Activated CD4-positive, alpha-beta T cell treated with anti-CD3 and anti-CD28 coated beads, Interleukin-2, amount 50 U/mL, for 1 hour (primary cell): ENCODE results near the gene MEI1.

Experiments
- DNase-seq: peaks from one replicate; pipeline ENCODE4 v3.0.0-alpha.2; 2020

The MEI1 gene

GRCh38 chr22:41793871-41794270 is 94.6 kb downstream of the MEI1 start:
- DNase-seq = no peak

DNA sequence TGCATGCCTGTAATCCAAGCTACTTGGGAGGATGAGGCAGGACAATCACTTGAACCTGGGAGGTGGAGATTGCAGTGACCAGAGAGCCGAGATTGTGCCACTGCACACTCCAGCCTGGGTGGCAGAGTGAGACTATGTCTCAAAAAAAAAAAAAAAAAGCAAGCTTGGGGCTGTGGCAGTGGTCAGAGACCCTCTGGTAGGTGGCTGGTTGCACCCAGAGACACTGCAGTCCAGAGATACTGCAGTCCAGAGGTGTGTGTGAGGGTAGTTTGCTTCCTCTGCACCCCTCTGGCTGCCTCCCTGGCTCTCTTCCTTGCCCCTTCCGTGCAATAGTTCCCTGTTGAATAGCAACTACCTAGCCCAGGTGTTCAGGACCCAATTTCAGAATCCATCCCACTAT is 99.4 kb downstream of the MEI1 start:
- no peak for DNase-seq

DNA sequence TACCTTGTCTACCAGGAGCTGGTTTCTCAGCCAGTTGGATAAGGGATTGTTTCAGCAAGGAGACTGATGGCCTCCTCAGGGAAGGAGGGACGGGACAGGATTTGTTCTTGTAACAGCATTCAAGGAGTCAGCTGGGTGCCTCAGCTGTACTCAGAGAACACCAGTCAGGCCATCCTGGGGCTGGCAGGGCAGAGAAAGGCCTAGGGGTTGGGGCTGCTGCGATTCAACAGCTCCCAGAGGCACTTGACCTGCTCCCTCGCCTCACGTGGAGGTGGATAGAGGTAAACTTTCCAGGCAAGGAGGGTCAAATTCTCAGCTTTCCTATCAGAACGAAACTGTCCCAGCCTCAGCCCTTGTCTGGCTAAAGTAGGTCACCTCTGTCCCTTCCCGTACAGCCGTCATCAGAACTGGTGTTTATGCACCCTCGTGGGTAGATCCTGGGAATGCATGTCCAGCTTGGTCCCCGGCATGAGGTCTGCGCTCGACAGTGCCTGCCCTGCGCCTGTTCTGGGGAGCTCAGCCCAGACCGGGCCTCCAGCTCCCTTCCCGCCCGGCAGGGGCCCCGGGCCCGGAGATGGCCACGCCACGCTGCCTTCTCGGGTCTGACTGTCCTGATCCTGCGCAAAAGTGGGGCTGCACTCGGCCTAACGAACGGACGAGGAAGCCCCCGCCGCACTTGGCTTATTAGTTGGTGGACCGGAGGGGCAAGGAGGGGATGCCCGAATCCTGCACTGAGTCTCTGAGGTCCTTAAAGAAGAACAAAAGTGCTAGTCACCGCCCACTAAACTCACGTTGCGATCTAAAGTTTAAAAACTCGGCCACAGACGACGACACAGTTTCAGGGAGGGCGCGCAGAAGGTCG is 100.4 kb downstream of the MEI1 start:
- no peak for DNase-seq

DNA sequence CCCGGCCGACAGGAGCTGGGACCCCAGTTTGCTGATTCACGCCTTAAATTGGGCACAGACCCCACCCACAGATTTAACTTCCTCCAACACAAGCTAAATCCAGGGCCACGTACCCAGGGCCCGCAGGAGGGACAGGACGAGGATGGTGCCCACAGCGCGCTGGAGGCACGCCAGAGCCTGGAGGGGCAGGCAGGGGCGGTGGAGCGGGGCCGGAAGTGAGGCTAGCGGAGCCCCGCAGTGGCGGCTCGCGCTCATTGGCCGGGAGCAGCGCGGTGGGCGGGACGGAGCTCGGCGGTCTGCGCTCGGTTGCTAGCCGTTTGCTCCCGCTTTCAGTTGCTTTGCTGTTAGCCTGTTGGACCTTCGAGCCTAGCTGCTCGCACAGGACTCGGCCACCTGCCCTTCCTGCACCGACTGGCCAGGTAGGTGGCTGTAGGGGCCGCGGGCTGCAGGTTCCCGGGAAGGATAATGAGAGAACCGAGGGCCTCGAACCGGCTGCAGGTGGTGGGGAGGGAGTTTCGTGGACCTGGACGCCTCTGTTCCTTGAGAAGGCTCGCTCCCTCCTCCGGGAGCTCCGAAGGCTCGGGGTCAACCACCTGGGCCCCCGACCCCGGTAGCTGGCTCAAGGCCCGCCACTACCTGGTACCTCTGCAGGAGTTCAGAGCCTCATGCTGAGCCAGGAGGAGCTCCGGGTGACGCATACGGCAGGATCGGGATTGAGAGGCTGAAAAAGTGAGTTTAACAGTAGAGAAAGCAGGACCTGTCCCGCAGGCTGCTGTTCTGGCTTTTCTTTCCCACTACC is 101.2 kb downstream of the MEI1 start, which contains the start of gene CCDC134:
Gene CCDC134, plus strand, starts transcription at position 332 of the 799 bp plus-strand sequence. CDS start 8,212 bp downstream, outside the sequence.
- DNase-seq = peak; percentile 88

- no peak for DNase-seq
These were observed 102.0 kb downstream of the MEI1 start for GRCh38 chr22:41801147-41801819.

DNA sequence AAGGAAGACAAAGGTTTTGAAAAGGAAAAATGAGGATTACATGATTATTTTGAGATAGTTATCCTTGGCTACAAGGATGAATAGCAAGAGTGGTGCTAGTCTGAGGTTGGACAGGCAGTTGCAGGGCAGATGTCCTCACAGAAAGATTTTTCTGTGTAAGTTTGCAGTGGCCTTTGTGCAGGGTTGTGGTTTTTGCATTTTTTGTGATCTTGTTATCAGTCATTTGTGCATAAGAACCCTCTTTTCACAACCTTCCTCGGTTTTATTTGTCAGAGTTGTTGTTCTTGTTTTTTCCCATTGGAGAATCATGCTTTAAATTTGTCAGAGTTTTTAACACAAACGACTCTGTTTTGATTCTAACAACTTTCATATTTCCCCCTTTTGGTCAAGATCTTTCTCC is 102.6 kb downstream of the MEI1 start:
- no peak for DNase-seq

DNA sequence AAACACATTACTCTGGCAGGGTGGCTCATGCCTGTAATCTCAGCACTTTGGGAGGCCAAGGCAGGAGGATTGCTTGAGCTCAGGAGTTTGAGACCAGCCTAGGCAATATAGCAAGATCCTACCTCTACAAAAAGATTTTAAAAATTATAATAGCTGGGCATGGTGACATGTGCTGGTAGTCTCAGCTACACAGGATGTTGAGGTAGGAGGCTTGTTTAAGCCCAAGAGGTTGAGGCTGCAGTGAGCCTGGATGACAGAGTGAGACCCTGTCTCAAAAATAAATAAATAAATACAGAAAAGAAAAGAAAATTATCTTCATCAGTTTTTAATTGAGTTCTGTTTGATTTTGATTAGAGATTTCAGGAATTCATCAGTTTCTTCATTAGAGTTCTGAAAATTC is 106.3 kb downstream of the MEI1 start:
- no peak for DNase-seq

GRCh38 chr22:41808400-41808799 is 109.1 kb downstream of the MEI1 start:
- DNase-seq = no peak

- no peak for DNase-seq
These were observed 110.7 kb downstream of the MEI1 start for GRCh38 chr22:41810022-41810421.

DNA sequence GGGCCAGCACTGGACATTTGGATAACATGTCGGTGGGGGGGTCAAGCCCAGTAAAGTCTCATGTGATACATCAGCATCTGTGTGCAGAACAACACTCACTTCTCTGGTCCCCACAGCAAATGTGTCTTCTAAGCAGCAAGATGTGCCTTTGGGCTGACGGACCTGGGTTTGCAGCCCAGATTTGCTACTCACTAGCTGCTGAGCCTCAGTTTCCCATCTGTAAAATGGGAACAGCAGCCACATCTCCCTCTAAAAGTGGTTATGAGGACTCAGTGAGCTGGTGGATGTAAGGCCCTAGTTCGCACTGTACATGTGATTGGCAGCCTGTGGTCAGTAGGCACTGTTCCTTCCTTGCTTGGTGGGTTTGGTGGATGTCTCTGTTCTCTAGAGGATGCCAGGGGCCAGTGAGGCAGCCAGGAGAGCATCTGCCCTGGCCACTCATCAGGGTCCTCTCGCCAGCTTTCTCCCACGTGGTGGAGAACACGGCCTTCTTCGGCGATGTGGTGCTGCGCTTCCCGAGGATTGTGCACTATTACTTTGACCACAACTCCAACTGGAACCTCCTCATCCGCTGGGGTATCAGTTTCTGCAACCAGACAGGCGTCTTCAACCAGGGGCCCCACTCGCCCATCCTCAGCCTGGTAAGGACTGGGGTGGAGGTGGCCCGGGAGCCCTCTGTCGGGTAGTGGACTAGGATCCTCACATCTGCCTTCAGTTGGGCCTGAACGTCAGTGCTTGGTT is 113.7 kb downstream of the MEI1 start:
- DNase-seq = no peak

- DNase-seq = no peak
These were observed 114.6 kb downstream of the MEI1 start for GRCh38 chr22:41813726-41814410.

- no peak for DNase-seq
These were observed 116.4 kb downstream of the MEI1 start for GRCh38 chr22:41815716-41816115.

- DNase-seq = no peak
These were observed 116.9 kb downstream of the MEI1 start for GRCh38 chr22:41816241-41816640.

GRCh38 chr22:41816871-41817270 is 117.6 kb downstream of the MEI1 start:
- no peak for DNase-seq

GRCh38 chr22:41818011-41818410 is 118.7 kb downstream of the MEI1 start:
- DNase-seq = no peak

DNA sequence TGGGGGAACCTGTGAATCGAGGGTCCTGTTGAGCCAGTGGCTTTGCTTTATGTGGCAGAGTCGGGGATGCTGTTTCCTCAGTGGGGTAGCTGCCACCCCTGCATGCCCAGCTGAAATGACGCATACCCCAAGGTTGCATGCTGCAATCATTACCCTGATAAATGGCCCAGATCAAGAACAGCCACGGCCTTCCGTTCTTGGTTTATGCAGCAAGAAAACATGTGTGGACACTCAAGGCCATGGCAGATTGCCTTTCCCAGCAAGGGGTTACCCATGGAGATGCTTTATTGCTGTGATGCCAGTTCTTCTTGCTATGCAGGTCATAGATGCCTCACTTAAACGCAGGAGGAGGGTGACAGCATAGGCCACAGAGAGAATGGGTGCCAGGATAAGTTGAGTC is 119.3 kb downstream of the MEI1 start:
- no peak for DNase-seq

DNA sequence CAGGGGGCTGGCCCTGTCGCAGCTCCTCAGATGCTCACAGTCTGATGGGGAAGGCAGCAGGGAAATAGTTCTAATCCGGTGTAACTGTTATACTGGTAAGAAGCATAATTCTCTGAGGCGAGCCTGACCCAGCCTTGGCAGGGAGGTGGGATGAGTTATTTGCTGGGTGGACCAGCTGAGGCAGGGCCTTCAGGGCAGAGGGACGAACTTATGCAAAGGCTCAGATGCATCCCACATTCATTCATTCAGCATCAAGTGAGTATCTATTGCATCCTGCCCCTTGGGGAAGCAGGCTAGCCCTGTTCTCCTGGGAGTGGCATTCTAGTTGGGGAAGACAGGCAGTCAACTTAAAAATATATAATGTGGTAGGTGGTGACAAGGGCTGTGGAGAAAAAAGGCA is 120.0 kb downstream of the MEI1 start:
- no peak for DNase-seq

DNA sequence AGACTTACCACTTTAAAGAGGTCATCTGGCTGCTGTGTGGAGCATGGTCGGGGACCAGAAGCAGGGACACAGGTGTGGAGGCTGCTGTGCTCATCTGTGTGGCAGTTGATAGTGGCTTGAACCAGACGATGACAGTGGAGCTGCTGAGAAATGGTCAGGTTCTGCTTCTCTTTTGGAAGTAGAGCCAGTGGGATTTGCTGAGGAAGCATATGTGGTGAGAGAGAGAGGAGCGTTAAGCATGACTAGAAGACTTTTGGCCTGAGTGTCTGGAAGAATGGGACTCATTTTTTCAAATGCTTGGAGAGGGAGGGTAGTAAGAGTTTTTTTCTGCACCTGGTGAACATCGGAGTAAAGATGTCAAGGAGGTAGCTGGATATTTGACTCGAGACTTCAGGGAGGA is 121.1 kb downstream of the MEI1 start:
- DNase-seq = no peak

- DNase-seq = no peak
These were observed 122.4 kb downstream of the MEI1 start for GRCh38 chr22:41821471-41822316.

- no peak for DNase-seq
These were observed 123.2 kb downstream of the MEI1 start for GRCh38 chr22:41822317-41823057.
